Gastrocnemius medialis (tissue), 4 donors: Measurements from ENCODE around the gene DCN. TPM values are rescaled to one million over a fixed set of nuclear protein-coding genes. Genes with fewer than 3 reads are reported as not detected.

Experiments
- ATAC-seq, 2 donors: fragments of 150-250 bp; one replicate each; pipeline ENCODE4 v1.9.1; 2016
- DNase-seq, 2 donors: peaks; one replicate each; pipeline ENCODE4 v3.0.0-alpha.2; 2019
- H3K27ac ChIP-seq, 4 donors: fragments of 200-600 bp; sonication (generic); 1 replicate in 1 of 4; 2 replicates in 3 of 4; pipeline ENCODE4 v1.5.1; 2016 to 2018; ENCODE audit warnings: mild to moderate bottlenecking in 2 of 4, moderate library complexity in 1 of 4
- H3K27me3 ChIP-seq, 3 donors: fragments of 200-600 bp; sonication (generic) in 2 of 3; 1 replicate in 1 of 3; 2 replicates in 2 of 3; pipeline versions ENCODE4 v1.5.1 to v1.6.0; 2016 to 2019; ENCODE audit warnings: mild to moderate bottlenecking in 1 of 3, moderate library complexity in 1 of 3
- H3K36me3 ChIP-seq, 2 donors: fragments of 200-600 bp; sonication (generic) in 1 of 2; one replicate each; pipeline ENCODE4 v1.5.1; 2017 to 2018
- H3K4me1 ChIP-seq, 2 donors: fragments of 200-600 bp; sonication (generic) in 1 of 2; one replicate each; pipeline ENCODE4 v1.5.1; 2016 to 2017; ENCODE audit warnings: mild to moderate bottlenecking in 2 of 2
- H3K4me3 ChIP-seq, 4 donors: fragments of 200-600 bp; sonication (generic) in 3 of 4; 1 replicate in 1 of 4; 2 replicates in 3 of 4; pipeline ENCODE4 v1.5.1; 2016 to 2019; ENCODE audit warnings: mild to moderate bottlenecking in 2 of 4
- H3K9me3 ChIP-seq, 3 donors: fragments of 200-600 bp; sonication (generic) in 2 of 3; 1 replicate in 1 of 3; 2 replicates in 2 of 3; pipeline ENCODE4 v1.5.1; 2016 to 2019
- CTCF ChIP-seq, 5 experiments: fragments of 450-650 bp in 3 of 5; fragments of 200-600 bp in 2 of 5; sonication (generic) in 2 of 5; IDR thresholded peaks in 4 of 5; conservative IDR thresholded peaks in 1 of 5; 1 replicate in 4 of 5; 2 replicates in 1 of 5; pipeline ENCODE4 v1.5.1; 2016 to 2019; ENCODE audit warnings: antibody characterized with exemption in 5 of 5, mild to moderate bottlenecking in 3 of 5, moderate library complexity in 3 of 5
- POLR2A ChIP-seq, 2 donors: fragments of 450-650 bp; IDR thresholded peaks; one replicate each; pipeline ENCODE4 v1.6.1; 2017; ENCODE audit warnings: antibody characterized with exemption in 2 of 2, mild to moderate bottlenecking in 2 of 2, moderate library complexity in 2 of 2
- in situ Hi-C, 4 donors: fragments of 200-750 bp; cut with MboI; loops; one replicate each; pipeline versions ENCODE4 v1.15.0 to v1.8.0; 2017; ENCODE audit warnings: low sequenced_read_pairs in 4 of 4
- intact Hi-C: fragments of 100-400 bp; cut with DNase I; formaldehyde crosslinking; loops from one replicate; pipeline ENCODE4 v1.15.1; 2023; ENCODE audit warnings: low total_unique reads
- total RNA-seq, 4 donors: library from RNA; depleted of rRNA; stranded (reverse); fragments of >200 nt; gene quantifications; one replicate each; pipeline versions ENCODE4 v1.1.0 to v1.2.3, GENCODE V29; 2016

DCN gene
- total RNA-seq, 4 donors from 2014 or later, result 346 to 674 (median 611) TPM

GRCh38 chr12:91176915-91177314 lies 5.7 kb downstream of the DCN start:
- Histone ChIP-seq H3K36me3 (no peaks in the 10 kb centered on the region), H3K27me3 (no peaks in the 10 kb centered on the region), H3K4me3 (peak overlapping the region in 3 of 4 donors; percentile 15 to 44 (median 44)), H3K9me3 (no peaks in the 10 kb centered on the region), H3K4me1 (no peaks in the 10 kb centered on the region), H3K27ac (peak overlapping the region in 3 of 4 donors; percentile 0 to 62 (median 56))
- in situ Hi-C loops (no loop called here), intact Hi-C loops (loop anchor here (5.0 to 10.0 kb wide), 2 partner anchors 150 to 192 kb away; no protein-coding TSS in a partner anchor)
- ATAC-seq (no peak), DNase-seq (no peak)
- TF ChIP-seq POLR2A (IDR thresholded peaks at IDR 0.05) (no peak), CTCF (IDR thresholded peaks at IDR 0.05 in 4 of 5, conservative IDR thresholded peaks at IDR 0.05 in 1 of 5) (no peak)

GRCh38 chr12:91176358-91176757 lies 6.3 kb downstream of the DCN start:
- H3K4me1 ChIP-seq, result no peaks in the 10 kb centered on the region
- peak overlapping the region in 3 of 4 donors; percentile 15 to 44 (median 44) for H3K4me3 ChIP-seq
- H3K36me3 ChIP-seq, result no peaks in the 10 kb centered on the region
- TF ChIP-seq POLR2A (IDR thresholded peaks at IDR 0.05), result no peak
- no peak for TF ChIP-seq CTCF (IDR thresholded peaks at IDR 0.05 in 4 of 5, conservative IDR thresholded peaks at IDR 0.05 in 1 of 5)
- intact Hi-C loops (loop anchor here (5.0 to 10.0 kb wide), 2 partner anchors 151 to 192 kb away; no protein-coding TSS in a partner anchor), in situ Hi-C loops (no loop called here)
- ATAC-seq (no peak), DNase-seq (no peak)
- no peaks in the 10 kb centered on the region for H3K27me3 ChIP-seq
- H3K9me3 ChIP-seq, result no peaks in the 10 kb centered on the region
- H3K27ac ChIP-seq, result peak overlapping the region in 2 of 4 donors; percentile 2 to 56

GRCh38 chr12:91173124-91173523 lies 9.5 kb downstream of the DCN start:
- peak overlapping the region in 2 of 4 donors; percentile 23 to 44 for H3K4me3 ChIP-seq
- H3K36me3 ChIP-seq, result no peaks in the 10 kb centered on the region
- H3K27ac ChIP-seq, result no peak overlapping the region
- intact Hi-C loops, result loop anchor here (10.0 kb wide), 1 partner anchor 188 kb away; no protein-coding TSS in a partner anchor
- H3K9me3 ChIP-seq, result no peaks in the 10 kb centered on the region
- ATAC-seq, result peak in 1 of 2 donors; percentile 25
- TF ChIP-seq CTCF (IDR thresholded peaks at IDR 0.05 in 4 of 5, conservative IDR thresholded peaks at IDR 0.05 in 1 of 5), result no peak
- TF ChIP-seq POLR2A (IDR thresholded peaks at IDR 0.05), result no peak
- H3K4me1 ChIP-seq, result no peaks in the 10 kb centered on the region
- in situ Hi-C loops, result no loop called here
- H3K27me3 ChIP-seq, result no peaks in the 10 kb centered on the region
- DNase-seq, result no peak

GRCh38 chr12:91172096-91172495 lies 10.5 kb downstream of the DCN start:
- no peaks in the 10 kb centered on the region for H3K9me3 ChIP-seq
- H3K36me3 ChIP-seq, result no peaks in the 10 kb centered on the region
- intact Hi-C loops (loop anchor here (10.0 kb wide), 1 partner anchor 187 kb away; no protein-coding TSS in a partner anchor), in situ Hi-C loops (no loop called here)
- H3K4me3 ChIP-seq, result peak overlapping the region in 1 of 4 donors; percentile 24
- no peak for TF ChIP-seq POLR2A (IDR thresholded peaks at IDR 0.05)
- no peak for TF ChIP-seq CTCF (IDR thresholded peaks at IDR 0.05 in 4 of 5, conservative IDR thresholded peaks at IDR 0.05 in 1 of 5)
- H3K27ac ChIP-seq, result no peak overlapping the region
- H3K27me3 ChIP-seq, result no peaks in the 10 kb centered on the region
- H3K4me1 ChIP-seq, result no peaks in the 10 kb centered on the region
- no peak for ATAC-seq
- no peak for DNase-seq

- TF ChIP-seq CTCF (IDR thresholded peaks at IDR 0.05 in 4 of 5, conservative IDR thresholded peaks at IDR 0.05 in 1 of 5) (no peak), POLR2A (IDR thresholded peaks at IDR 0.05) (no peak)
- in situ Hi-C loops (no loop called here), intact Hi-C loops (loop anchor here (10.0 kb wide), 1 partner anchor 187 kb away; no protein-coding TSS in a partner anchor)
- no peaks in the 10 kb centered on the region for H3K36me3 ChIP-seq
- no peak overlapping the region for H3K27ac ChIP-seq
- H3K27me3 ChIP-seq, result no peaks in the 10 kb centered on the region
- ATAC-seq, result peak in 1 of 2 donors; percentile 44
- H3K4me3 ChIP-seq, result peak overlapping the region in 1 of 4 donors; percentile 24
- H3K4me1 ChIP-seq, result no peaks in the 10 kb centered on the region
- DNase-seq, result no peak
- no peaks in the 10 kb centered on the region for H3K9me3 ChIP-seq
These were observed 11.1 kb downstream of the DCN start for GRCh38 chr12:91171476-91171875.
